ENCODE measurements around the gene EFHC1.
A peak's percentile ranks its signal among the peaks of the same experiment; 100 is the strongest.

The EFHC1 gene

GRCh38 chr6:52548353-52548713 is 128.2 kb downstream of the EFHC1 start:
- DNase-seq (ENCODE audit: insufficient read length) (no peak), FAIRE-seq (no peak)
- TF ChIP-seq POLR2A (IDR thresholded peaks at IDR 0.05; ENCODE audit: low read depth, low read length): no peak
- TF ChIP-seq POLR2AphosphoS5 (IDR thresholded peaks at IDR 0.05; ENCODE audit: low read depth, low read length): no peak
- TF ChIP-seq TAF1 (IDR thresholded peaks at IDR 0.05; ENCODE audit: borderline replicate concordance, low read depth, low read length): no peak

DNA sequence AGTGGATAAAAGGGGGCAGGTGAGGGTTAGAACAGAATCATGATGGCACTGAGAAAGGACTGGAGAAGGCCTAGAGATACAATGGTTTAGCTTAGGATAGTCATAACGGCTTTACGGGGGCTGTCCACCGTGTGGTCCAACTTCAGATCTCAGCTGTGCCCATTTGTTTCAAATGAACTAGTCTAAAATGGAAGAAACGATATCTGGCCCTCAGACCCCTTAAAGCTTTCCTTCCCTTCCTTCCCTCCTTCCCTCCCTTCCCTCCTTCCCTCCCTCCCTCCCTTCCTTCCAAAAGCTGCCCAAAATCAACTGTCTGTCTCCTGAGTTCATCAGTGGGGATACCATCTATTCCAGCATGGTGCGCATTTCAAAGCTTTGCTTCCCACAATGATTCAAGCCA is 128.9 kb downstream of the EFHC1 start:
- FAIRE-seq (no peak), DNase-seq (ENCODE audit: insufficient read length) (no peak)
- TF ChIP-seq POLR2AphosphoS5 (IDR thresholded peaks at IDR 0.05; ENCODE audit: low read depth, low read length) (no peak), TAF1 (IDR thresholded peaks at IDR 0.05; ENCODE audit: borderline replicate concordance, low read depth, low read length) (no peak), POLR2A (IDR thresholded peaks at IDR 0.05; ENCODE audit: low read depth, low read length) (no peak)

DNA sequence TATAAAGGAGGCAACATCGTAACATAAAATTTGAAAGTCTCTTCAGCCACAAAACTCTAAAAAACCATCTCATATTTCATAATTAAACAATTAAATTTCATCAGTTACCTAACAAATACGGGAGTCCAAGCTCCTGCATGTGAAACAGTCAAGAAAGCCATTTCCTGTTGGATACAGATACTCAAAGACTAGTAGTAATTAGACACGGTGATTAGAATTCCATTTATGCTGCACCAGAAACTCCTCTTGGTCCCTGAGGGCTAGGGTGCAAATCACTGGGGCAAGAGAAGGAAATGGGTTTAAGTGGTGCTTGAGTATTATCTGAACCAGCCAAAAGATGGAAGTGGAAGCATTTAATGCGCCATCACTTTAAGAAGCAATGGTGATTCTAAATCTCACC is 129.3 kb downstream of the EFHC1 start:
- no peak for TF ChIP-seq POLR2A (IDR thresholded peaks at IDR 0.05; ENCODE audit: low read depth, low read length)
- no peak for TF ChIP-seq POLR2AphosphoS5 (IDR thresholded peaks at IDR 0.05; ENCODE audit: low read depth, low read length)
- no peak for TF ChIP-seq TAF1 (IDR thresholded peaks at IDR 0.05; ENCODE audit: borderline replicate concordance, low read depth, low read length)
- no peak for DNase-seq (ENCODE audit: insufficient read length)
- FAIRE-seq: no peak

- no peak for FAIRE-seq
- DNase-seq (ENCODE audit: insufficient read length): no peak
- TF ChIP-seq POLR2A (IDR thresholded peaks at IDR 0.05; ENCODE audit: low read depth, low read length) (no peak), POLR2AphosphoS5 (IDR thresholded peaks at IDR 0.05; ENCODE audit: low read depth, low read length) (no peak), TAF1 (IDR thresholded peaks at IDR 0.05; ENCODE audit: borderline replicate concordance, low read depth, low read length) (no peak)
Measured at GRCh38 chr6:52550014-52550575, 130.0 kb downstream of the EFHC1 start.

- FAIRE-seq (no peak), DNase-seq (ENCODE audit: insufficient read length) (no peak)
- TF ChIP-seq TAF1 (IDR thresholded peaks at IDR 0.05; ENCODE audit: borderline replicate concordance, low read depth, low read length) (no peak), POLR2A (IDR thresholded peaks at IDR 0.05; ENCODE audit: low read depth, low read length) (no peak), POLR2AphosphoS5 (IDR thresholded peaks at IDR 0.05; ENCODE audit: low read depth, low read length) (no peak)
Measured at GRCh38 chr6:52550870-52551269, 130.7 kb downstream of the EFHC1 start.

- DNase-seq (ENCODE audit: insufficient read length) (no peak), FAIRE-seq (no peak)
- TF ChIP-seq POLR2A (IDR thresholded peaks at IDR 0.05; ENCODE audit: low read depth, low read length) (no peak), POLR2AphosphoS5 (IDR thresholded peaks at IDR 0.05; ENCODE audit: low read depth, low read length) (no peak), TAF1 (IDR thresholded peaks at IDR 0.05; ENCODE audit: borderline replicate concordance, low read depth, low read length) (no peak)
Measured at GRCh38 chr6:52551483-52552277, 131.5 kb downstream of the EFHC1 start.

DNA sequence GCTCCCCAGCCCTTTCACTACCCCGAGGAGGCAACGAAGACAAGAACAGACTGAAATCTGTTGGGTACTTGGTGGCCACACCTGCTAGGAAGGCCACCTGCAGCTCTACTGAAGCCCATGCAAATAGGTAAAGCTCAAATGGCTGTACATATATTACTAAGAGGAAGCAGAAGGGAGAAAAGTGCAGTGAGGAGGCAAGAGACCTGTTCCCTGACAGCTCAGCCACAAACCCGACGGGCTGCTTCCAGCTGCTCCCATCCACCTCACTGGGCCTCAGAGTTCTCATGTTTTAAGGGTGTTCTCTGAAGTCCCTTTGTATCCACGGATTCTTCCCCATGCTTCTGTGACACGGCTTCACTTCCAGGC is 132.1 kb downstream of the EFHC1 start:
- no peak for TF ChIP-seq POLR2AphosphoS5 (IDR thresholded peaks at IDR 0.05; ENCODE audit: low read depth, low read length)
- no peak for TF ChIP-seq POLR2A (IDR thresholded peaks at IDR 0.05; ENCODE audit: low read depth, low read length)
- no peak for TF ChIP-seq TAF1 (IDR thresholded peaks at IDR 0.05; ENCODE audit: borderline replicate concordance, low read depth, low read length)
- FAIRE-seq: peak; percentile 85
- no peak for DNase-seq (ENCODE audit: insufficient read length)

DNA sequence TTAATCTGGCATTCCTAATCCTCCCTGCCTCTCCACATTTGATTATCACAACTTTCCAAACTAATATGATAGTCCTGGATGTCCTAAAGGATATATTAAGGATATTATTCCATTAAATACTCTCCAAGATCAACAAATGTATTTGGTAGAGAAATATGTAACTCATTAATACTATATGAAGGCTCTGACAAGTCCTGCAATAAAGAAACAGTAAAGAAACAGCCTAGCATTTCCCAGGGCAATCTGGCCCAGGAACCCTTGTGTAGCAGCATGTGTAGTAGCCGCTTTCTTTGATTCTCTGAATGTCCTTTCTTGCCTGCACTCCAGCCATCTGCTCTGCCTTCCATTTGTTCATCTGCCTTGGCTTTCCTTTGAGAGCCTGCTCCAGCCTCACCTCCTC is 133.0 kb downstream of the EFHC1 start:
- no peak for TF ChIP-seq POLR2A (IDR thresholded peaks at IDR 0.05; ENCODE audit: low read depth, low read length)
- TF ChIP-seq TAF1 (IDR thresholded peaks at IDR 0.05; ENCODE audit: borderline replicate concordance, low read depth, low read length): no peak
- no peak for DNase-seq (ENCODE audit: insufficient read length)
- no peak for FAIRE-seq

- no peak for FAIRE-seq
- no peak for DNase-seq (ENCODE audit: insufficient read length)
- TF ChIP-seq TAF1 (IDR thresholded peaks at IDR 0.05; ENCODE audit: borderline replicate concordance, low read depth, low read length) (no peak), POLR2AphosphoS5 (IDR thresholded peaks at IDR 0.05; ENCODE audit: low read depth, low read length) (no peak), POLR2A (IDR thresholded peaks at IDR 0.05; ENCODE audit: low read depth, low read length) (no peak)
Measured at GRCh38 chr6:52553719-52554118, 133.6 kb downstream of the EFHC1 start.

DNA sequence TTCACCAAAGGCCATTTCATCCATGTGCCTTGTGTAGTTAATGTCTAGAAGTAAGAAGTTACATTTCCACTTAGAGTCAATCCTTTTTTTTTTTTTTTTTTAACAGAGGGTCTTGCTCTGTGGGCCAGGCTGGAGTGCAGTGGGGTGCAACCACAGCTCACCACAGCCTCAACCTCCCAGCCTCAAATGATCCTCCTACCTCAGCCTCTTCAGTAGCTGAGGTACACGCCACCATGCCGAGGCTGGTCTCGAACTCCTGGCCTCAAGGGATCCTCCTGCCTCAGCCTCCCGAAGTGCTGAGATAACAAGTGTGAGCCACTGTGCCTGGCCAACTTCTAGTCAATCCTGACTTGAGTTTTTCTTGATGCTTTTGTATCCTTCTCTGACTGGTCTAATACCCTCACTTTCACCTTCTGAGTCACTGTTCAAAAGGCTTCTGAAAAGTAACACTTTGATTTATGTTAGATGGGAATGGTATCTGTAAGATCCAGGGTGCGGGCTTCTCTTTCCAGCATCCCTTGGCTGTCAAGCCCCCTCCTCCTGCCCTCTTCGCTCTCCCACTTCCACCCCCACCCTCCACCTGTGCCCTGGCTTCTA is 134.6 kb downstream of the EFHC1 start:
- FAIRE-seq (no peak), DNase-seq (ENCODE audit: insufficient read length) (no peak)
- no peak for TF ChIP-seq POLR2AphosphoS5 (IDR thresholded peaks at IDR 0.05; ENCODE audit: low read depth, low read length)
- TF ChIP-seq POLR2A (IDR thresholded peaks at IDR 0.05; ENCODE audit: low read depth, low read length): no peak
- TF ChIP-seq TAF1 (IDR thresholded peaks at IDR 0.05; ENCODE audit: borderline replicate concordance, low read depth, low read length): no peak

GRCh38 chr6:52555518-52556233 is 135.5 kb downstream of the EFHC1 start:
- TF ChIP-seq POLR2A (IDR thresholded peaks at IDR 0.05; ENCODE audit: low read depth, low read length) (no peak), TAF1 (IDR thresholded peaks at IDR 0.05; ENCODE audit: borderline replicate concordance, low read depth, low read length) (no peak), POLR2AphosphoS5 (IDR thresholded peaks at IDR 0.05; ENCODE audit: low read depth, low read length) (no peak)
- DNase-seq (ENCODE audit: insufficient read length): no peak
- no peak for FAIRE-seq

All from GM12892 (cell line).